H1 (cell line): ENCODE data around the gene DCBLD2. TPM values are rescaled to one million over a fixed set of nuclear protein-coding genes. Genes with fewer than 3 reads are reported as not detected.

ENCODE experiments used
- CTCF ChIA-PET: fragments of 300-600 bp; sonication (Branson Sonifier 250); formaldehyde crosslinking; loops from one replicate; lab custom pipeline; 2021; ENCODE audit not compliant: partially characterized antibody; lab: Charles Lee
- POLR2A ChIA-PET: fragments of 300-600 bp; sonication (Branson Sonifier 250); formaldehyde crosslinking; loops from one replicate; lab custom pipeline; 2021; ENCODE audit warnings: inconsistent platforms; ENCODE audit not compliant: partially characterized antibody; lab: Charles Lee
- DNase-seq, 2 experiments: peaks; one replicate each; pipeline versions ENCODE4 v3.0.0 to v3.0.0-alpha.2; 2010 to 2022; ENCODE audit warnings: low spot score in 2 of 2, low read depth in 1 of 2, mixed read lengths in 1 of 2
- FAIRE-seq: peaks from 2 replicates; lab custom pipeline; 2011; peaks lifted over from hg19 to GRCh38; lab: Jason Lieb, UNC
- H2AFZ ChIP-seq: 2 replicates; pipeline ENCODE4 v1.8.1; 2012; ENCODE audit warnings: low read length, inconsistent platforms
- H2AK5ac ChIP-seq: 2 replicates; pipeline ENCODE4 v1.6.1; 2013; ENCODE audit warnings: low read depth, low read length
- H2BK120ac ChIP-seq: replicated peaks from 2 replicates; pipeline ENCODE3; 2013; ENCODE audit warnings: low read depth, low read length, inconsistent platforms
- H2BK12ac ChIP-seq: 2 replicates; pipeline ENCODE4 v1.6.1; 2013; ENCODE audit warnings: low read depth, low read length
- H2BK15ac ChIP-seq: 2 replicates; pipeline ENCODE4 v1.6.1; 2013; ENCODE audit warnings: low read length
- H2BK20ac ChIP-seq: 2 replicates; pipeline ENCODE4 v1.6.1; 2013; ENCODE audit warnings: low read length
- H2BK5ac ChIP-seq: 2 replicates; pipeline ENCODE4 v1.6.1; 2013; ENCODE audit warnings: low read depth, low read length
- H3K14ac ChIP-seq: 2 replicates; pipeline ENCODE4 v1.6.1; 2013; ENCODE audit warnings: inconsistent platforms; ENCODE audit not compliant: insufficient read length
- H3K18ac ChIP-seq: 2 replicates; pipeline ENCODE4 v1.6.1; 2013; ENCODE audit warnings: low read length; ENCODE audit errors: extremely low read depth
- H3K23ac ChIP-seq: 2 replicates; pipeline ENCODE4 v1.6.1; 2013; ENCODE audit warnings: inconsistent platforms; ENCODE audit not compliant: insufficient read length
- H3K23me2 ChIP-seq: 2 replicates; pipeline ENCODE4 v1.6.1; 2013; ENCODE audit warnings: low read depth, low read length
- H3K27ac ChIP-seq: 2 replicates; pipeline ENCODE4 v1.6.1; 2011; ENCODE audit warnings: low read depth, low read length, inconsistent platforms
- H3K27me3 ChIP-seq, 4 experiments: replicated peaks in 1 of 4; 1 replicate in 1 of 4; 2 replicates in 3 of 4; pipeline versions ENCODE4 v1.6.1 to v1.8.1; 2011 to 2013; ENCODE audit warnings: low read length in 3 of 4, mild to moderate bottlenecking in 3 of 4, inconsistent platforms in 2 of 4, mixed read lengths in 2 of 4, moderate library complexity in 1 of 4; ENCODE audit not compliant: control insufficient read depth in 3 of 4, insufficient read depth in 3 of 4; ENCODE audit errors: extremely low read depth in 1 of 4
- H3K36me3 ChIP-seq, 4 experiments: 2 replicates each; pipeline versions ENCODE4 v1.6.1 to v1.8.1; 2011 to 2013; ENCODE audit warnings: mild to moderate bottlenecking in 4 of 4, low read length in 3 of 4, moderate library complexity in 2 of 4, control low read depth in 1 of 4, inconsistent platforms in 1 of 4; ENCODE audit not compliant: insufficient read depth in 4 of 4, control insufficient read depth in 2 of 4
- H3K4ac ChIP-seq: replicated peaks from 2 replicates; pipeline ENCODE3; 2013; ENCODE audit warnings: low read length, low read depth, mixed read lengths, inconsistent platforms; ENCODE audit not compliant: insufficient read length
- H3K4me1 ChIP-seq, 4 experiments: replicated peaks in 1 of 4; 1 replicate in 1 of 4; 2 replicates in 3 of 4; pipeline versions ENCODE4 v1.6.1 to v1.8.1; 2011 to 2013; ENCODE audit warnings: low read length in 3 of 4, inconsistent platforms in 2 of 4, mixed read lengths in 1 of 4; ENCODE audit not compliant: insufficient read depth in 4 of 4, control insufficient read depth in 3 of 4
- H3K4me2 ChIP-seq, 2 experiments: 2 replicates each; pipeline versions ENCODE4 v1.6.1 to v1.8.1; 2011 to 2013; ENCODE audit warnings: low read depth in 2 of 2, low read length in 2 of 2, control low read depth in 1 of 2, inconsistent platforms in 1 of 2, mild to moderate bottlenecking in 1 of 2; ENCODE audit not compliant: insufficient read depth in 1 of 2
- H3K4me3 ChIP-seq, 4 experiments: fragments of 200-600, 300-600 bp in 1 of 4; sonication (generic), shearing (Covaris generic), sonication (Bioruptor Twin) in 1 of 4; 2 replicates each; pipeline versions ENCODE4 v1.5.1 to v1.8.1; 2011 to 2016; ENCODE audit warnings: low read length in 4 of 4, low read depth in 3 of 4, control low read depth in 2 of 4, inconsistent platforms in 2 of 4, mild to moderate bottlenecking in 2 of 4, mixed read lengths in 1 of 4, moderate library complexity in 1 of 4; ENCODE audit not compliant: insufficient read depth in 2 of 4; ENCODE audit errors: extremely low read depth in 1 of 4
- H3K56ac ChIP-seq: replicated peaks from 2 replicates; pipeline ENCODE3; 2013; ENCODE audit warnings: low read depth, mild to moderate bottlenecking, mixed read lengths, low read length, inconsistent platforms; ENCODE audit not compliant: insufficient read length
- H3K79me1 ChIP-seq: 2 replicates; pipeline ENCODE4 v1.6.1; 2013; ENCODE audit warnings: low read depth, low read length, control low read depth
- H3K79me2 ChIP-seq, 2 experiments: 2 replicates each; pipeline versions ENCODE4 v1.6.1 to v1.8.1; 2012 to 2013; ENCODE audit warnings: low read length in 2 of 2, mild to moderate bottlenecking in 2 of 2, inconsistent platforms in 1 of 2; ENCODE audit not compliant: insufficient read depth in 2 of 2, control insufficient read depth in 1 of 2
- H3K9ac ChIP-seq, 4 experiments: replicated peaks in 1 of 4; 1 replicate in 1 of 4; 2 replicates in 3 of 4; pipeline versions ENCODE4 v1.6.1 to v1.8.1; 2011 to 2013; ENCODE audit warnings: low read depth in 3 of 4, low read length in 3 of 4, control low read depth in 2 of 4, mild to moderate bottlenecking in 2 of 4, moderate library complexity in 2 of 4, inconsistent platforms in 1 of 4; ENCODE audit errors: extremely low read depth in 1 of 4
- H3K9me3 ChIP-seq, 2 experiments: 2 replicates each; pipeline versions ENCODE4 v1.6.1 to v1.8.1; 2012 to 2013; ENCODE audit warnings: mild to moderate bottlenecking in 2 of 2, moderate library complexity in 2 of 2, control low read depth in 1 of 2, inconsistent platforms in 1 of 2, low read depth in 1 of 2, low read length in 1 of 2, mixed read lengths in 1 of 2; ENCODE audit not compliant: insufficient read depth in 2 of 2
- H4K20me1 ChIP-seq, 2 experiments: replicated peaks in 1 of 2; 2 replicates each; pipeline versions ENCODE3 to v1.8.1; 2011 to 2013; ENCODE audit warnings: inconsistent platforms in 2 of 2, low read length in 2 of 2, mild to moderate bottlenecking in 1 of 2; ENCODE audit not compliant: insufficient read depth in 2 of 2, control insufficient read depth in 1 of 2
- H4K5ac ChIP-seq: 2 replicates; pipeline ENCODE4 v1.6.1; 2013; ENCODE audit warnings: low read length, low read depth, mixed read lengths, inconsistent platforms; ENCODE audit not compliant: insufficient read length
- H4K8ac ChIP-seq: 2 replicates; pipeline ENCODE4 v1.8.0; 2013; ENCODE audit warnings: mild to moderate bottlenecking, moderate library complexity, low read length, inconsistent platforms; ENCODE audit not compliant: insufficient read depth; ENCODE audit errors: extremely low read depth
- H4K91ac ChIP-seq: replicated peaks from 2 replicates; pipeline ENCODE3; 2013; ENCODE audit warnings: low read length, mixed read lengths, inconsistent platforms; ENCODE audit not compliant: insufficient read length
- CHD1 ChIP-seq: IDR thresholded peaks from 2 replicates; pipeline ENCODE4 v1.6.1; 2012; ENCODE audit warnings: low read depth, low read length, improper control_type of control experiment
- POU5F1 ChIP-seq: IDR thresholded peaks from 2 replicates; pipeline ENCODE4 v1.6.1; 2011; ENCODE audit warnings: low read depth, mild to moderate bottlenecking, low read length, moderate library complexity
- USF2 ChIP-seq: IDR thresholded peaks from 2 replicates; pipeline ENCODE4 v1.6.1; 2011; ENCODE audit warnings: low read length, improper control_type of control experiment
- WGBS, 2 experiments: shearing (Covaris generic) in 1 of 2; methylation state at CpG; one replicate each; pipeline versions ENCODE4 v1.1.6 to v1.1.7; 2013 to 2015; ENCODE audit warnings: low lambda C conversion rate in 2 of 2, mixed read lengths in 2 of 2, inconsistent platforms in 1 of 2, low coverage in 1 of 2, missing lambda C conversion rate in 1 of 2; ENCODE audit not compliant: insufficient replicate concordance in 2 of 2, insufficient coverage in 1 of 2, insufficient read length in 1 of 2; ENCODE audit errors: extremely low coverage in 1 of 2, missing lambda C conversion rate in 1 of 2; 5-methylcytosine and 5-hydroxymethylcytosine counted together
- polyA plus RNA-seq, 7 experiments: library from polyadenylated mRNA; depleted of rRNA in 3 of 7; stranded (reverse) in 5 of 7; unstranded in 2 of 7; fragments of >200 nt in 5 of 7; fragments of 200-250 nt in 2 of 7; gene quantifications; 1 replicate in 5 of 7; 2 replicates in 1 of 7; 4 replicates in 1 of 7; pipeline versions ENCODE4 v1.2.1 to v1.2.3, GENCODE V29; 2011 to 2013; ENCODE audit warnings: missing spikeins in 2 of 7, mixed read lengths in 2 of 7
- total RNA-seq: library from RNA; stranded (reverse); fragmentation: NEBNext Ultra II Directional; extraction: Animal tissue kit (Norgen Biotek cat#: 25700); gene quantifications from 2 replicates; pipeline ENCODE4 v1.2.1, GENCODE V29; 2021

DCBLD2 gene
- total and polyA plus RNA-seq, 2 of the 8 experiments (the other 6 are each of a cell fraction or from before 2014, with no cell fraction given): 19.6 to 63.8 TPM

- DNase-seq (no peak), FAIRE-seq (no peak)
- no peaks in the 10 kb centered on the region for H3K79me1 ChIP-seq
- H3K36me3 ChIP-seq: peaks cover 0 to 2% (median 0%) of the 10 kb centered on the region in 4 experiments; a peak in 3 of 8 replicates
- WGBS, 2 experiments: 94% methylated on average over 2 of the region's 2 CpGs; no CpG with 5 or more reads in 1 of the 2 experiments
- no peak overlapping the region for H2AFZ ChIP-seq
- no peaks in the 10 kb centered on the region for H3K27me3 ChIP-seq
- H4K8ac ChIP-seq: no peak overlapping the region
- no peak overlapping the region for H3K4ac ChIP-seq
- H3K9me3 ChIP-seq: no peaks in the 10 kb centered on the region
- no peak overlapping the region for H2BK15ac ChIP-seq
- no peak overlapping the region for H3K4me3 ChIP-seq
- no peak overlapping the region for H3K4me2 ChIP-seq
- H4K5ac ChIP-seq: no peak overlapping the region
- peaks cover 4% of the 10 kb centered on the region; the same call in 1 of the 2 replicates for H3K23me2 ChIP-seq
- no peak overlapping the region for H4K91ac ChIP-seq
- H3K27ac ChIP-seq: no peak overlapping the region
- no peak overlapping the region for H2BK20ac ChIP-seq
- H3K4me1 ChIP-seq: no peaks in the 10 kb centered on the region
- CTCF ChIA-PET: interaction anchor here (1.1 kb wide), 1 partner anchor 130 kb away, joined by 3 read pairs; no protein-coding TSS in a partner anchor
- H2BK12ac ChIP-seq: no peak overlapping the region
- no peak overlapping the region for H3K18ac ChIP-seq
- no peak overlapping the region for H3K14ac ChIP-seq
- no peak overlapping the region for H3K56ac ChIP-seq
- no peak overlapping the region for H2BK120ac ChIP-seq
- no peak overlapping the region for H2AK5ac ChIP-seq
- H3K79me2 ChIP-seq: no peaks in the 10 kb centered on the region
- H3K9ac ChIP-seq: no peak overlapping the region
- no peak overlapping the region for H3K23ac ChIP-seq
- no peaks in the 10 kb centered on the region for H4K20me1 ChIP-seq
- H2BK5ac ChIP-seq: no peak overlapping the region
- POLR2A ChIA-PET: no interaction called here
- TF ChIP-seq USF2 (no peak), CHD1 (no peak), POU5F1 (no peak)
Measured at GRCh38 chr3:98787181-98787580, 114.3 kb downstream of the DCBLD2 start.
